SK-N-MC (cell line): Measurements from ENCODE around the gene ITIH3.

Source experiments
- EZH2 ChIP-seq: fragments of 200-600 bp; sonication (generic); IDR thresholded peaks from one replicate; pipeline ENCODE4 v1.6.1; 2017; ENCODE audit warnings: antibody characterized with exemption
- FOXP2 ChIP-seq: optimal IDR thresholded peaks from 2 replicates; pipeline ENCODE3; 2011; ENCODE audit warnings: mild to moderate bottlenecking, moderate library complexity; ENCODE audit not compliant: insufficient read depth; ENCODE audit errors: extremely low read length, control extremely low read depth
- POLR2AphosphoS5 ChIP-seq: IDR thresholded peaks from 2 replicates; pipeline ENCODE4 v1.6.1; 2012; ENCODE audit warnings: mild to moderate bottlenecking, low read depth, low read length, borderline replicate concordance

DNA sequence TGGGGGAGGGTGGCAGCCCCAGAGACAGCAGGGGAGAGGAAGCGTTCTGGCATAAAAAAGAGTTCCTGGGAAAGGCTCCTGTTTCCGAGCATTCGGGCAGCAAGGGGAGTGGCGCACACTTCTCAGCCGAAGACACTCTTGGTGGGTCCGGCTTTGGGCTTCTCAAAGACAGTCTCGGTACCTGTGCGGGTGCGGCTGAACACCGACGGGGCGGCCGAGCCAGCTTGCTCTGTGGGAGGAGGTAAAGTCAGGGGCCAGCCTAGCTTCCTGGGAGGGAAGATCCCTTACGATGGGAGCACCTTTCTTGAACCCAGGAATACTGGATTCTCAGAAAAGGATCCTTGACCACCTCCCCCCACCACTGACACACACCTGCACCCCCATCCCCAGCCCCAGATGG is 38.6 kb downstream of the ITIH3 start:
- TF ChIP-seq EZH2 (no peak), POLR2AphosphoS5 (no peak), FOXP2 (no peak)
